Measurements from ENCODE around the gene PCMT1. TPM values are rescaled to one million over a fixed set of nuclear protein-coding genes. Genes with fewer than 3 reads are reported as not detected.

The PCMT1 gene
- total RNA-seq, 1 experiment from 2014 or later = 90.7 TPM

DNA sequence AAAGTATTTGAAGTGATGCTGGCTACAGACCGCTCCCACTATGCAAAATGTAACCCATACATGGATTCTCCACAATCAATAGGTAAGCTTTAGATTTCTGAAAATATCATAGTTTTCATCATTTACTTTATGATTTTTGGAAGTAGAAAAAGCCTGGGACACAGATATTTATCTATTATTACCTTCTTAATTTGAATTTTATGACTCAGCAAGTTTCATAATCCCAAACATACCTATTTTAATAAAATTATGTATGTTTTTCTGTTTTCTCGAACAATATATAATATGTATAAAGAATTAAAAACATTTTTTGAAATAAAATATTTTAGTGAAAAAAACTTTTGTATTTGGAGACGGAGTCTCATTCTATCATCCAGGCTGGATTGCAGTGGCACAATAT, 21.6 kb downstream of the PCMT1 start:
- Mint-ChIP-seq H3K36me3 (peaks cover 39% of the 10 kb centered on the region), H3K27me3 (ENCODE audit: low read depth) (no peaks in the 10 kb centered on the region), H3K9me3 (peaks cover 5% of the 10 kb centered on the region), H3K4me1 (no peaks in the 10 kb centered on the region), H3K27ac (no peak overlapping the region), H3K4me3 (no peak overlapping the region)
- ChIA-PET POLR2A (no interaction called here), CTCF (no interaction called here)
- TF ChIP-seq ETV6 (CRISPR knock-in tag; IDR thresholded peaks at IDR 0.05) (no peak), FOXP1 (CRISPR knock-in tag; IDR thresholded peaks at IDR 0.05; ENCODE audit: borderline replicate concordance) (no peak), ZNF317 (CRISPR knock-in tag; IDR thresholded peaks at IDR 0.05; ENCODE audit: borderline replicate concordance, low read depth) (no peak), OVOL2 (CRISPR knock-in tag; IDR thresholded peaks at IDR 0.05; ENCODE audit: borderline replicate concordance) (no peak), NFYB (CRISPR knock-in tag; conservative IDR thresholded peaks at IDR 0.05; ENCODE audit: low read depth) (no peak), ZBTB21 (CRISPR knock-in tag; IDR thresholded peaks at IDR 0.05; ENCODE audit: borderline replicate concordance) (no peak), MXD4 (CRISPR knock-in tag; IDR thresholded peaks at IDR 0.05; ENCODE audit: borderline replicate concordance) (no peak), ZNF396 (CRISPR knock-in tag; IDR thresholded peaks at IDR 0.05; ENCODE audit: borderline replicate concordance) (no peak), ZMAT4 (CRISPR knock-in tag; IDR thresholded peaks at IDR 0.05) (no peak), CREB1 (CRISPR knock-in tag; IDR thresholded peaks at IDR 0.05) (no peak), TEAD4 (CRISPR knock-in tag; IDR thresholded peaks at IDR 0.05) (no peak), ZNF121 (CRISPR knock-in tag; IDR thresholded peaks at IDR 0.05) (no peak)
- TF ChIP-seq, protein P1, sequence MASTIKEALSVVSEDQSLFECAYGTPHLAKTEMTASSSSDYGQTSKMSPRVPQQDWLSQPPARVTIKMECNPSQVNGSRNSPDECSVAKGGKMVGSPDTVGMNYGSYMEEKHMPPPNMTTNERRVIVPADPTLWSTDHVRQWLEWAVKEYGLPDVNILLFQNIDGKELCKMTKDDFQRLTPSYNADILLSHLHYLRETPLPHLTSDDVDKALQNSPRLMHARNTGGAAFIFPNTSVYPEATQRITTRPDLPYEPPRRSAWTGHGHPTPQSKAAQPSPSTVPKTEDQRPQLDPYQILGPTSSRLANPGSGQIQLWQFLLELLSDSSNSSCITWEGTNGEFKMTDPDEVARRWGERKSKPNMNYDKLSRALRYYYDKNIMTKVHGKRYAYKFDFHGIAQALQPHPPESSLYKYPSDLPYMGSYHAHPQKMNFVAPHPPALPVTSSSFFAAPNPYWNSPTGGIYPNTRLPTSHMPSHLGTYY (CRISPR knock-in tag; IDR thresholded peaks at IDR 0.05) = no peak
- TF ChIP-seq, protein P2, sequence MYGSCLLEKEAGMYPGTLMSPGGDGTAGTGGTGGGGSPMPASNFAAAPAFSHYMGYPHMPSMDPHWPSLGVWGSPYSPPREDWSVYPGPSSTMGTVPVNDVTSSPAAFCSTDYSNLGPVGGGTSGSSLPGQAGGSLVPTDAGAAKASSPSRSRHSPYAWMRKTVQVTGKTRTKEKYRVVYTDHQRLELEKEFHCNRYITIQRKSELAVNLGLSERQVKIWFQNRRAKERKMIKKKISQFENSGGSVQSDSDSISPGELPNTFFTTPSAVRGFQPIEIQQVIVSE (CRISPR knock-in tag; IDR thresholded peaks at IDR 0.05; ENCODE audit: borderline replicate concordance) = no peak
- TF ChIP-seq, protein P3, sequence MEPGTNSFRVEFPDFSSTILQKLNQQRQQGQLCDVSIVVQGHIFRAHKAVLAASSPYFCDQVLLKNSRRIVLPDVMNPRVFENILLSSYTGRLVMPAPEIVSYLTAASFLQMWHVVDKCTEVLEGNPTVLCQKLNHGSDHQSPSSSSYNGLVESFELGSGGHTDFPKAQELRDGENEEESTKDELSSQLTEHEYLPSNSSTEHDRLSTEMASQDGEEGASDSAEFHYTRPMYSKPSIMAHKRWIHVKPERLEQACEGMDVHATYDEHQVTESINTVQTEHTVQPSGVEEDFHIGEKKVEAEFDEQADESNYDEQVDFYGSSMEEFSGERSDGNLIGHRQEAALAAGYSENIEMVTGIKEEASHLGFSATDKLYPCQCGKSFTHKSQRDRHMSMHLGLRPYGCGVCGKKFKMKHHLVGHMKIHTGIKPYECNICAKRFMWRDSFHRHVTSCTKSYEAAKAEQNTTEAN (CRISPR knock-in tag; IDR thresholded peaks at IDR 0.05) = no peak
- no peak for ATAC-seq
- DNase-seq (ENCODE audit: low spot score) = no peak

DNA sequence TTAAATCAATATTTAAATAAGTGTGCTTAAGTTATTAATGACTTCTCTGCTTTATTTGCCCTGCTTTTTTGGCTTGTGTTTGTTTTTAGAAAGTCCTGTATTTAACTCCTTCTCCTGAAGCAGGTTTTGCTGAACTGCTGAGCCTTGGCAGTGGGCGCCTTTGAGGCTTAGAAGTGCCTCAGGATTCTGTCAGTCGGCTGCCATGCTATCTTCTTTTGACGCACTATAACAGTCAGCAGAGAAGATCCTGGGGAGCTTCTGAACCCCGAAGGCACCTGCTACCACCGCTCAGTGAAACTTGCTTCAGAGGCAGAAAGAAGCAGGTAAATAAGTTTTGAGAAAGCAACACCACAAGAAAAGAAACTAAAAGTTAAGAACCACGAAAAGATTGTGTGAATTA, 22.4 kb downstream of the PCMT1 start:
- no peaks in the 10 kb centered on the region for H3K4me1 Mint-ChIP-seq
- DNase-seq (ENCODE audit: low spot score) (no peak), ATAC-seq (no peak)
- H3K4me3 Mint-ChIP-seq = no peak overlapping the region
- TF ChIP-seq, protein P4, sequence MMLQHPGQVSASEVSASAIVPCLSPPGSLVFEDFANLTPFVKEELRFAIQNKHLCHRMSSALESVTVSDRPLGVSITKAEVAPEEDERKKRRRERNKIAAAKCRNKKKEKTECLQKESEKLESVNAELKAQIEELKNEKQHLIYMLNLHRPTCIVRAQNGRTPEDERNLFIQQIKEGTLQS (CRISPR knock-in tag; conservative IDR thresholded peaks at IDR 0.05) = no peak
- TF ChIP-seq ZNF121 (CRISPR knock-in tag; IDR thresholded peaks at IDR 0.05) = no peak
- TF ChIP-seq PRRX2 (CRISPR knock-in tag; IDR thresholded peaks at IDR 0.05) = no peak
- TF ChIP-seq GABPB1 (CRISPR knock-in tag; IDR thresholded peaks at IDR 0.05) = no peak
- H3K27me3 Mint-ChIP-seq (ENCODE audit: low read depth) = no peaks in the 10 kb centered on the region
- H3K9me3 Mint-ChIP-seq = no peaks in the 10 kb centered on the region
- peaks cover 36% of the 10 kb centered on the region for H3K36me3 Mint-ChIP-seq
- ChIA-PET POLR2A (no interaction called here), CTCF (no interaction called here)
- no peak overlapping the region for H3K27ac Mint-ChIP-seq

DNA sequence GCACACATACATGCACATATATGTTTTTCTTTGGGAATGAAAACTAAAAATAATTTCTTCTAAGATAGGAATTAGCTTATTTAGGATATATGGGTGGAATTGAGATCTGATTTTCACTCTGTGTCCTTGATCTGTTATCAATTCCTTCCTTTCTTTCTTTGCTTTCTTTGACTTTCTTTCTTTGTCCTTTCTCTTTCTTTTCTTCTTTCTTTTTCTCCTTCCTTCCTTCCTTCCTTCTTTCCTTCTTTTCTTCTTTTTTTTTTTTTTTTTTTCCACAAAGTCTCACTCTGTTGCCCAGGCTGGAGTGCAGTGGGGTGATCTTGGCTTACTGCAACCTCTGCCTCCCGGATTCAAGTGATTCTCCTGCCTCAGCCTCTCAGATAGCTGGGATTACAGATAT, 28.1 kb downstream of the PCMT1 start:
- H3K4me3 Mint-ChIP-seq = no peak overlapping the region
- no peak overlapping the region for H3K27ac Mint-ChIP-seq
- ATAC-seq = no peak
- TF ChIP-seq, protein P1 (CRISPR knock-in tag; IDR thresholded peaks at IDR 0.05) = no peak
- TF ChIP-seq RORB (CRISPR knock-in tag; IDR thresholded peaks at IDR 0.05) (no peak), ZNF121 (CRISPR knock-in tag; IDR thresholded peaks at IDR 0.05) (no peak), CBFB (CRISPR knock-in tag; IDR thresholded peaks at IDR 0.05; ENCODE audit: low read depth) (no peak), TEAD1 (CRISPR knock-in tag; IDR thresholded peaks at IDR 0.05) (no peak), GTF2I (CRISPR knock-in tag; conservative IDR thresholded peaks at IDR 0.05) (no peak), JUN (CRISPR knock-in tag; IDR thresholded peaks at IDR 0.05) (no peak)
- TF ChIP-seq, protein P5, sequence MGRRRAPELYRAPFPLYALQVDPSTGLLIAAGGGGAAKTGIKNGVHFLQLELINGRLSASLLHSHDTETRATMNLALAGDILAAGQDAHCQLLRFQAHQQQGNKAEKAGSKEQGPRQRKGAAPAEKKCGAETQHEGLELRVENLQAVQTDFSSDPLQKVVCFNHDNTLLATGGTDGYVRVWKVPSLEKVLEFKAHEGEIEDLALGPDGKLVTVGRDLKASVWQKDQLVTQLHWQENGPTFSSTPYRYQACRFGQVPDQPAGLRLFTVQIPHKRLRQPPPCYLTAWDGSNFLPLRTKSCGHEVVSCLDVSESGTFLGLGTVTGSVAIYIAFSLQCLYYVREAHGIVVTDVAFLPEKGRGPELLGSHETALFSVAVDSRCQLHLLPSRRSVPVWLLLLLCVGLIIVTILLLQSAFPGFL (CRISPR knock-in tag; IDR thresholded peaks at IDR 0.05; ENCODE audit: borderline replicate concordance) = no peak
- TF ChIP-seq, protein P6, sequence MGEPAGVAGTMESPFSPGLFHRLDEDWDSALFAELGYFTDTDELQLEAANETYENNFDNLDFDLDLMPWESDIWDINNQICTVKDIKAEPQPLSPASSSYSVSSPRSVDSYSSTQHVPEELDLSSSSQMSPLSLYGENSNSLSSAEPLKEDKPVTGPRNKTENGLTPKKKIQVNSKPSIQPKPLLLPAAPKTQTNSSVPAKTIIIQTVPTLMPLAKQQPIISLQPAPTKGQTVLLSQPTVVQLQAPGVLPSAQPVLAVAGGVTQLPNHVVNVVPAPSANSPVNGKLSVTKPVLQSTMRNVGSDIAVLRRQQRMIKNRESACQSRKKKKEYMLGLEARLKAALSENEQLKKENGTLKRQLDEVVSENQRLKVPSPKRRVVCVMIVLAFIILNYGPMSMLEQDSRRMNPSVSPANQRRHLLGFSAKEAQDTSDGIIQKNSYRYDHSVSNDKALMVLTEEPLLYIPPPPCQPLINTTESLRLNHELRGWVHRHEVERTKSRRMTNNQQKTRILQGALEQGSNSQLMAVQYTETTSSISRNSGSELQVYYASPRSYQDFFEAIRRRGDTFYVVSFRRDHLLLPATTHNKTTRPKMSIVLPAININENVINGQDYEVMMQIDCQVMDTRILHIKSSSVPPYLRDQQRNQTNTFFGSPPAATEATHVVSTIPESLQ (CRISPR knock-in tag; IDR thresholded peaks at IDR 0.05) = no peak

More for the DNA sequence above, 28.1 kb downstream of the PCMT1 start:
- no peaks in the 10 kb centered on the region for H3K27me3 Mint-ChIP-seq (ENCODE audit: low read depth)
- H3K9me3 Mint-ChIP-seq = no peaks in the 10 kb centered on the region
- DNase-seq (ENCODE audit: low spot score) = no peak
- peaks cover 21% of the 10 kb centered on the region for H3K36me3 Mint-ChIP-seq
- ChIA-PET CTCF (no interaction called here), POLR2A (no interaction called here)
- H3K4me1 Mint-ChIP-seq = no peaks in the 10 kb centered on the region

Data from WTC11 (cell line).